Prostate gland (tissue), 2 donors: ENCODE results near the gene UBASH3B. TPM values are rescaled to one million over a fixed set of nuclear protein-coding genes. Genes with fewer than 3 reads are reported as not detected.

Experiments used
- DNase-seq: peaks from one replicate; pipeline ENCODE4 v3.0.0-alpha.2; 2019; ENCODE audit warnings: low spot score
- H3K27ac ChIP-seq, 2 donors: fragments of 200-600 bp; sonication (generic); 2 replicates each; pipeline ENCODE4 v1.5.1; 2017 to 2019
- H3K27me3 ChIP-seq: fragments of 200-600 bp; sonication (generic); replicated peaks from 2 replicates; pipeline ENCODE4 v1.5.1; 2019; ENCODE audit not compliant: insufficient read depth
- H3K36me3 ChIP-seq, 2 donors: fragments of 200-600 bp; sonication (generic); 1 replicate in 1 of 2; 2 replicates in 1 of 2; pipeline versions ENCODE4 v1.5.1 to v1.8.1; 2017 to 2019
- H3K4me1 ChIP-seq: fragments of 200-600 bp; sonication (generic); replicated peaks from 2 replicates; pipeline ENCODE4 v1.5.1; 2019
- H3K4me3 ChIP-seq, 2 donors: fragments of 200-600 bp; sonication (generic); 2 replicates each; pipeline ENCODE4 v1.5.1; 2017 to 2019
- H3K9me3 ChIP-seq: fragments of 200-600 bp; sonication (generic); 2 replicates; pipeline ENCODE4 v1.5.1; 2017
- CTCF ChIP-seq, 4 experiments: fragments of 200-600 bp in 2 of 4; fragments of 450-650 bp in 2 of 4; sonication (generic) in 2 of 4; IDR thresholded peaks; 1 replicate in 3 of 4; 2 replicates in 1 of 4; pipeline ENCODE4 v1.5.1; 2016 to 2019; ENCODE audit warnings: antibody characterized with exemption in 4 of 4, mild to moderate bottlenecking in 2 of 4, moderate library complexity in 2 of 4
- POLR2A ChIP-seq: fragments of 450-650 bp; IDR thresholded peaks from one replicate; pipeline ENCODE4 v1.6.1; 2016; ENCODE audit warnings: antibody characterized with exemption, mild to moderate bottlenecking
- POLR2AphosphoS5 ChIP-seq: sonication (generic); formaldehyde crosslinking; IDR thresholded peaks from one replicate; pipeline ENCODE4 v1.6.1; 2017; ENCODE audit warnings: antibody characterized with exemption
- WGBS: methylation state at CpG from one replicate; pipeline ENCODE4 v1.1.5; 2018; 5-methylcytosine and 5-hydroxymethylcytosine counted together
- intact Hi-C: fragments of 100-400 bp; cut with DNase I; formaldehyde crosslinking; loops from one replicate; pipeline ENCODE4 v1.14.2; 2022
- total RNA-seq, 2 donors: library from RNA; depleted of rRNA; stranded (reverse); fragments of >200 nt; gene quantifications; one replicate each; pipeline ENCODE4 v1.1.0, GENCODE V29; 2016

UBASH3B gene
- total RNA-seq, 2 donors from 2014 or later: 1.9 to 9.9 TPM

GRCh38 chr11:122757201-122757600 lies 101.7 kb downstream of the UBASH3B start:
- DNase-seq: no peak
- intact Hi-C loops: no loop called here
- Histone ChIP-seq H3K27me3 (no peaks in the 10 kb centered on the region), H3K36me3 (no peaks in the 10 kb centered on the region), H3K9me3 (no peaks in the 10 kb centered on the region), H3K4me1 (no peaks in the 10 kb centered on the region), H3K4me3 (no peak overlapping the region), H3K27ac (no peak overlapping the region)
- 100% methylated on average over 3 of the region's 3 CpGs for WGBS
- no peak for TF ChIP-seq CTCF (IDR thresholded peaks at IDR 0.05)

- Histone ChIP-seq H3K4me1 (no peaks in the 10 kb centered on the region), H3K4me3 (no peak overlapping the region), H3K36me3 (no peaks in the 10 kb centered on the region), H3K27ac (no peak overlapping the region), H3K9me3 (no peaks in the 10 kb centered on the region), H3K27me3 (no peaks in the 10 kb centered on the region)
- no peak for DNase-seq
- TF ChIP-seq POLR2A (no peak), CTCF (IDR thresholded peaks at IDR 0.05) (no peak), POLR2AphosphoS5 (no peak)
- 53% methylated on average over 8 of the region's 8 CpGs for WGBS
- intact Hi-C loops: no loop called here
Observed at GRCh38 chr11:122758339-122758738, 102.8 kb downstream of the UBASH3B start.

- 30% methylated on average over 5 of the region's 5 CpGs for WGBS
- H3K27ac ChIP-seq: no peak overlapping the region
- H3K4me3 ChIP-seq: no peak overlapping the region
- no peaks in the 10 kb centered on the region for H3K36me3 ChIP-seq
- H3K9me3 ChIP-seq: no peaks in the 10 kb centered on the region
- TF ChIP-seq POLR2AphosphoS5 (no peak), POLR2A (no peak), CTCF (IDR thresholded peaks at IDR 0.05) (no peak)
- no peak for DNase-seq
- H3K27me3 ChIP-seq: no peaks in the 10 kb centered on the region
- intact Hi-C loops: no loop called here
- no peaks in the 10 kb centered on the region for H3K4me1 ChIP-seq
Observed at GRCh38 chr11:122758974-122759373, 103.5 kb downstream of the UBASH3B start.

GRCh38 chr11:122763108-122763507 lies 107.6 kb downstream of the UBASH3B start:
- WGBS: 82% methylated on average over 2 of the region's 2 CpGs
- H3K4me1 ChIP-seq: no peaks in the 10 kb centered on the region
- no peak overlapping the region for H3K4me3 ChIP-seq
- TF ChIP-seq POLR2A (no peak), POLR2AphosphoS5 (no peak), CTCF (IDR thresholded peaks at IDR 0.05) (no peak)
- H3K9me3 ChIP-seq: no peaks in the 10 kb centered on the region
- no peaks in the 10 kb centered on the region for H3K27me3 ChIP-seq
- no peak for DNase-seq
- H3K36me3 ChIP-seq: no peaks in the 10 kb centered on the region
- H3K27ac ChIP-seq: no peak overlapping the region
- intact Hi-C loops: no loop called here

- Histone ChIP-seq H3K36me3 (no peaks in the 10 kb centered on the region), H3K9me3 (no peaks in the 10 kb centered on the region), H3K4me3 (no peak overlapping the region), H3K27ac (no peak overlapping the region), H3K27me3 (no peaks in the 10 kb centered on the region), H3K4me1 (no peaks in the 10 kb centered on the region)
- no peak for DNase-seq
- TF ChIP-seq POLR2A (no peak), POLR2AphosphoS5 (no peak), CTCF (IDR thresholded peaks at IDR 0.05) (no peak)
- WGBS: 83% methylated on average over 7 of the region's 7 CpGs
- intact Hi-C loops: no loop called here
Observed at GRCh38 chr11:122764371-122765090, 109.0 kb downstream of the UBASH3B start.
